PFSK-1 (cell line): ENCODE results near the gene MAP3K6.

Source experiments
- POLR2AphosphoS5 ChIP-seq: IDR thresholded peaks from 2 replicates; pipeline ENCODE4 v1.6.1; 2012; ENCODE audit warnings: low read depth, mild to moderate bottlenecking, control low read depth, low read length, moderate library complexity
- TAF1 ChIP-seq: IDR thresholded peaks from 2 replicates; pipeline ENCODE4 v1.6.1; 2012; ENCODE audit warnings: low read length, control low read depth, borderline replicate concordance; ENCODE audit not compliant: insufficient read depth
- TF ChIP-seq, protein P1 (sequence below), 2 experiments: IDR thresholded peaks; 2 replicates each; pipeline versions ENCODE4 v1.6.1 to v1.8.0; 2011 to 2012; ENCODE audit warnings: low read depth in 2 of 2, low read length in 2 of 2, control low read depth in 1 of 2, inconsistent platforms in 1 of 2, mild to moderate bottlenecking in 1 of 2, moderate library complexity in 1 of 2; ENCODE audit not compliant: insufficient read depth in 1 of 2

DNA sequence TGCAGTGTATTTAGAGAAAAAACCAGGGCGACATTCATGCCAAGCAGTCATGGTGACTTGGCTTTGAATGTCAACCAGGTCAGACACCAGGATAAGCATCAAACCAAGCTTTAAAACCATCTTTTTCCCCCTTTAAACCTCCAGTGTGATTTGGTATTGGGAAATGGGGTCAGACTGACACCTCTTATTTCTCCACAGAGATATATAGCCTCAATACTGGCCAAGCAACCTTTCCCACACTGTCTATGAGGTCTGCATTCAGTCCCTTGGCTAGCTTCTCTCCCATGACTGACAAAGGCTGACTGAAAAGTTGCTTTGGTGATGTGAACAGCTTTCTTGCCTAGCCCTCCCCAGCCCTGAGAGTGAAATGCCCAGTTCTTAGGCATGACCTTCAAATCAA lies 47.3 kb upstream of the MAP3K6 start:
- TF ChIP-seq POLR2AphosphoS5, result no peak
- TF ChIP-seq TAF1, result no peak
- TF ChIP-seq, protein P1, sequence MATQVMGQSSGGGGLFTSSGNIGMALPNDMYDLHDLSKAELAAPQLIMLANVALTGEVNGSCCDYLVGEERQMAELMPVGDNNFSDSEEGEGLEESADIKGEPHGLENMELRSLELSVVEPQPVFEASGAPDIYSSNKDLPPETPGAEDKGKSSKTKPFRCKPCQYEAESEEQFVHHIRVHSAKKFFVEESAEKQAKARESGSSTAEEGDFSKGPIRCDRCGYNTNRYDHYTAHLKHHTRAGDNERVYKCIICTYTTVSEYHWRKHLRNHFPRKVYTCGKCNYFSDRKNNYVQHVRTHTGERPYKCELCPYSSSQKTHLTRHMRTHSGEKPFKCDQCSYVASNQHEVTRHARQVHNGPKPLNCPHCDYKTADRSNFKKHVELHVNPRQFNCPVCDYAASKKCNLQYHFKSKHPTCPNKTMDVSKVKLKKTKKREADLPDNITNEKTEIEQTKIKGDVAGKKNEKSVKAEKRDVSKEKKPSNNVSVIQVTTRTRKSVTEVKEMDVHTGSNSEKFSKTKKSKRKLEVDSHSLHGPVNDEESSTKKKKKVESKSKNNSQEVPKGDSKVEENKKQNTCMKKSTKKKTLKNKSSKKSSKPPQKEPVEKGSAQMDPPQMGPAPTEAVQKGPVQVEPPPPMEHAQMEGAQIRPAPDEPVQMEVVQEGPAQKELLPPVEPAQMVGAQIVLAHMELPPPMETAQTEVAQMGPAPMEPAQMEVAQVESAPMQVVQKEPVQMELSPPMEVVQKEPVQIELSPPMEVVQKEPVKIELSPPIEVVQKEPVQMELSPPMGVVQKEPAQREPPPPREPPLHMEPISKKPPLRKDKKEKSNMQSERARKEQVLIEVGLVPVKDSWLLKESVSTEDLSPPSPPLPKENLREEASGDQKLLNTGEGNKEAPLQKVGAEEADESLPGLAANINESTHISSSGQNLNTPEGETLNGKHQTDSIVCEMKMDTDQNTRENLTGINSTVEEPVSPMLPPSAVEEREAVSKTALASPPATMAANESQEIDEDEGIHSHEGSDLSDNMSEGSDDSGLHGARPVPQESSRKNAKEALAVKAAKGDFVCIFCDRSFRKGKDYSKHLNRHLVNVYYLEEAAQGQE (IDR thresholded peaks at IDR 0.05; ENCODE audit: insufficient read depth in 1 of 2, low read depth in 2 of 2, low read length in 2 of 2), result no peak
